ENCODE measurements around the gene GUK1.

- TF ChIP-seq CTCF (IDR thresholded peaks at IDR 0.05; ENCODE audit: poor library complexity, severe bottlenecking) (no peak), TAF1 (IDR thresholded peaks at IDR 0.05; ENCODE audit: low read depth) (no peak), MXI1 (conservative IDR thresholded peaks at IDR 0.05; ENCODE audit: poor library complexity, severe bottlenecking) (no peak), EZH2 (IDR thresholded peaks at IDR 0.05; ENCODE audit: borderline replicate concordance, insufficient read depth, low read length, poor library complexity, severe bottlenecking) (no peak)
These were observed 12.2 kb downstream of the GUK1 start for GRCh38 chr1:228152097-228152917.
